ENCODE data around the gene PXDN. TPM values are rescaled to one million over a fixed set of nuclear protein-coding genes. Genes with fewer than 3 reads are reported as not detected.
"Not testable (repeated sequence)": the region's sequence is repeated elsewhere in the genome, so short reads cannot be mapped to it uniquely, and the experiment has no call there.

PXDN gene
- total RNA-seq, 1 donor from 2014 or later: 292 TPM

- H3K27me3 Mint-ChIP-seq (ENCODE audit: low read depth): no peaks in the 10 kb centered on the region
- no peak overlapping the region for H3K27ac Mint-ChIP-seq
- TF ChIP-seq, protein P1, sequence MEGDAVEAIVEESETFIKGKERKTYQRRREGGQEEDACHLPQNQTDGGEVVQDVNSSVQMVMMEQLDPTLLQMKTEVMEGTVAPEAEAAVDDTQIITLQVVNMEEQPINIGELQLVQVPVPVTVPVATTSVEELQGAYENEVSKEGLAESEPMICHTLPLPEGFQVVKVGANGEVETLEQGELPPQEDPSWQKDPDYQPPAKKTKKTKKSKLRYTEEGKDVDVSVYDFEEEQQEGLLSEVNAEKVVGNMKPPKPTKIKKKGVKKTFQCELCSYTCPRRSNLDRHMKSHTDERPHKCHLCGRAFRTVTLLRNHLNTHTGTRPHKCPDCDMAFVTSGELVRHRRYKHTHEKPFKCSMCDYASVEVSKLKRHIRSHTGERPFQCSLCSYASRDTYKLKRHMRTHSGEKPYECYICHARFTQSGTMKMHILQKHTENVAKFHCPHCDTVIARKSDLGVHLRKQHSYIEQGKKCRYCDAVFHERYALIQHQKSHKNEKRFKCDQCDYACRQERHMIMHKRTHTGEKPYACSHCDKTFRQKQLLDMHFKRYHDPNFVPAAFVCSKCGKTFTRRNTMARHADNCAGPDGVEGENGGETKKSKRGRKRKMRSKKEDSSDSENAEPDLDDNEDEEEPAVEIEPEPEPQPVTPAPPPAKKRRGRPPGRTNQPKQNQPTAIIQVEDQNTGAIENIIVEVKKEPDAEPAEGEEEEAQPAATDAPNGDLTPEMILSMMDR (IDR thresholded peaks at IDR 0.05; ENCODE audit: unreplicated experiment): no peak
- H3K36me3 Mint-ChIP-seq: peaks cover 24% of the 10 kb centered on the region
- no peak for DNase-seq (ENCODE audit: low spot score in 2 of 2, unreplicated experiment in 2 of 2)
- peaks cover 30% of the 10 kb centered on the region for H3K4me1 Mint-ChIP-seq
- no peak overlapping the region for H3K4me3 Mint-ChIP-seq
- H3K9me3 Mint-ChIP-seq: peaks cover 15% of the 10 kb centered on the region
Observed at GRCh38 chr2:1738646-1739302, 5.5 kb downstream of the PXDN start.

- no peak overlapping the region for H3K4me3 Mint-ChIP-seq
- H3K36me3 Mint-ChIP-seq: peaks cover 27% of the 10 kb centered on the region
- H3K27me3 Mint-ChIP-seq (ENCODE audit: low read depth): no peaks in the 10 kb centered on the region
- H3K27ac Mint-ChIP-seq: no peak overlapping the region
- peaks cover 18% of the 10 kb centered on the region for H3K9me3 Mint-ChIP-seq
- no peak for DNase-seq (ENCODE audit: low spot score in 2 of 2, unreplicated experiment in 2 of 2)
- TF ChIP-seq, protein P1 (IDR thresholded peaks at IDR 0.05; ENCODE audit: unreplicated experiment): no peak
- peaks cover 30% of the 10 kb centered on the region for H3K4me1 Mint-ChIP-seq
Observed at GRCh38 chr2:1738163-1738562, 6.2 kb downstream of the PXDN start.

DNA sequence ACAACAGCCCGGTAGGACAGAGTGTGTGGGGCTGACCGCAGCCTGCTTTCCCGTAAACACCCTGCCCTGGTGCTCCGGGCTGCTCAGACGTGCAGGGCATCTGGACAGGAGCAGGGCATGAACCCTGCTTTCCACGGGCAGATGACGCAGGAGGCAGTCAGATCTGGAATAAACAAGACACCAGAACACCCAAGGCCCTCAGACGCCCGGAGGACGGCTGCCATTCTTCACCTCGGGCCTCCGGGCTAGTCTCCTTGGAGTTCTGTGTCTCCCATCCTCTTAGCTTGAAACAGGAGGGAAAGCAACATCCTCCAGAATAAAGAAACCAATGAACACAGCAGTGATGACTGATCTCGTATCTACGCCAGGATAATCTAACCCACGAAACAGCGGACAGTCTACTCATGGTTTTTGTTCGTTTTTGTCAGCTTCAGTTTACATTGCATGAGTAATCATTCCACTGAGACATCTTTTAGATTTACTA is 7.3 kb downstream of the PXDN start:
- Mint-ChIP-seq H3K27ac (peak overlapping the region; percentile 48), H3K4me3 (no peak overlapping the region), H3K9me3 (peaks cover 24% of the 10 kb centered on the region), H3K4me1 (peaks cover 29% of the 10 kb centered on the region), H3K36me3 (peaks cover 37% of the 10 kb centered on the region), H3K27me3 (ENCODE audit: low read depth) (no peaks in the 10 kb centered on the region)
- no peak for DNase-seq (ENCODE audit: low spot score in 2 of 2, unreplicated experiment in 2 of 2)
- TF ChIP-seq, protein P1 (IDR thresholded peaks at IDR 0.05; ENCODE audit: unreplicated experiment): no peak

GRCh38 chr2:1736045-1736444 is 8.3 kb downstream of the PXDN start:
- Mint-ChIP-seq H3K27ac (no peak overlapping the region), H3K36me3 (peaks cover 39% of the 10 kb centered on the region), H3K9me3 (peaks cover 24% of the 10 kb centered on the region), H3K4me3 (no peak overlapping the region), H3K4me1 (peaks cover 30% of the 10 kb centered on the region), H3K27me3 (ENCODE audit: low read depth) (no peaks in the 10 kb centered on the region)
- peak in 1 of 2 experiments; percentile 1 for DNase-seq (ENCODE audit: low spot score in 2 of 2, unreplicated experiment in 2 of 2)
- TF ChIP-seq, protein P1 (IDR thresholded peaks at IDR 0.05; ENCODE audit: unreplicated experiment): no peak

- peaks cover 37% of the 10 kb centered on the region for H3K36me3 Mint-ChIP-seq
- not testable (repeated sequence) for DNase-seq (ENCODE audit: low spot score in 2 of 2, unreplicated experiment in 2 of 2); H3K4me3 Mint-ChIP-seq; H3K27me3 Mint-ChIP-seq (ENCODE audit: low read depth); H3K27ac Mint-ChIP-seq
- H3K9me3 Mint-ChIP-seq: peaks cover 24% of the 10 kb centered on the region
- H3K4me1 Mint-ChIP-seq: peaks cover 41% of the 10 kb centered on the region
Observed at GRCh38 chr2:1733298-1733697, 11.0 kb downstream of the PXDN start.

DNA sequence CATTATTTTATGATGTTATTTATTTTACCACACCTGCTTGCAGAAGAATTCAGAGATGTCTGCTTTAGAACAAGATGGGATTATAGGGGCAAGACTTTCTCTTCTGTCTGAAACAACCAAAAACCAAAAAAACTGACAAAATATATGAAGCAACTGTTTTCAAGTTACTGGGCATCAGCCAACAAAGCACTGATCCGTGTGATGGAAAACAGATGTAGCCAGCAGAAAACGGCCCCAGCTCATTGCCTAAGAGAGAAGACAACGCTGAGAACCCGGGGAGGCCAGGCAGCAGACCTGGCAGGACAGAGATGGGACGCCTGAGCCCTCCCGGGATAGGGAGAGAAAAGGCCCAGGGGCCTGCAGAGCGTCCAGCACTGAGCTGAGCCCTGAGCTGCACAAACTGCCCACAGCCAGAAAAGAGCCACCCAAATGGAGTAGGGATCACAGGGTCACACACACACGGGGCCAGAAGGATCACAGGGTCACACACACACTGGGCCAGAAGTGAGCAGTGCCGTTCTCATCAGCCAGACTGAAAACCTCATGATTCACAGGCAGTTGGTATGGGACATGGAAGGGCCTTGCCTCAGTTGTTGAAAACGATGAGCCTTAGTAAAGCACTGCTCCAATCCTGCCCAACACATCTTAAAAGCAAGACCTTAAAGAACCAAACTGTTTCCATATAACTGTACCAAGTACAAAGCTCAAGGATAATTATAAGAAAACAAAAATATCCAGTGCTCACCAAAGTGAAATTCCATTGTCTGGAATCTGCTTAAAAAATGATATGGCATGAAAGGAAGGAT is 12.1 kb downstream of the PXDN start:
- H3K4me1 Mint-ChIP-seq: peaks cover 45% of the 10 kb centered on the region
- peaks cover 35% of the 10 kb centered on the region for H3K36me3 Mint-ChIP-seq
- no peaks in the 10 kb centered on the region for H3K27me3 Mint-ChIP-seq (ENCODE audit: low read depth)
- peaks cover 24% of the 10 kb centered on the region for H3K9me3 Mint-ChIP-seq
- peak overlapping the region; percentile 95 for H3K27ac Mint-ChIP-seq
- peak in 1 of 2 experiments; percentile 37 for DNase-seq (ENCODE audit: low spot score in 2 of 2, unreplicated experiment in 2 of 2)
- TF ChIP-seq, protein P1 (IDR thresholded peaks at IDR 0.05; ENCODE audit: unreplicated experiment): no peak
- H3K4me3 Mint-ChIP-seq: no peak overlapping the region
